AG09319 (cell line): ENCODE results near the gene NOSIP.

Experiments
- DNase-seq: peaks from one replicate; pipeline ENCODE4 v3.0.0-alpha.2; 2010; ENCODE audit warnings: low read depth; ENCODE audit errors: extremely low read depth
- CTCF ChIP-seq: IDR thresholded peaks from 2 replicates; pipeline ENCODE4 v1.5.1; 2011; ENCODE audit warnings: low read depth, mild to moderate bottlenecking, inconsistent platforms, low read length, moderate library complexity

Gene NOSIP

GRCh38 chr19:49552749-49553148, 27.6 kb downstream of the NOSIP start:
- no peak for TF ChIP-seq CTCF
- no peak for DNase-seq

- no peak for DNase-seq
- TF ChIP-seq CTCF: no peak
Observed at GRCh38 chr19:49551531-49551930, 28.8 kb downstream of the NOSIP start.

- no peak for TF ChIP-seq CTCF
- DNase-seq: no peak
Observed at GRCh38 chr19:49549045-49549444, 31.3 kb downstream of the NOSIP start.

GRCh38 chr19:49546825-49547565, 33.4 kb downstream of the NOSIP start:
- DNase-seq: peak; percentile 89
- TF ChIP-seq CTCF: peak; percentile 74

GRCh38 chr19:49544154-49544553, 36.2 kb downstream of the NOSIP start:
- no peak for DNase-seq
- no peak for TF ChIP-seq CTCF

GRCh38 chr19:49543032-49543431, 37.3 kb downstream of the NOSIP start:
- DNase-seq: no peak
- TF ChIP-seq CTCF: no peak

GRCh38 chr19:49542446-49542845, 37.9 kb downstream of the NOSIP start:
- no peak for TF ChIP-seq CTCF
- no peak for DNase-seq
